ENCODE measurements around the gene MDM2. TPM values are rescaled to one million over a fixed set of nuclear protein-coding genes. Genes with fewer than 3 reads are reported as not detected.
"Not testable (repeated sequence)": the region's sequence is repeated elsewhere in the genome, so short reads cannot be mapped to it uniquely, and the experiment has no call there.

MDM2 gene
- total RNA-seq, 1 experiment from 2014 or later, result 118 TPM

DNA sequence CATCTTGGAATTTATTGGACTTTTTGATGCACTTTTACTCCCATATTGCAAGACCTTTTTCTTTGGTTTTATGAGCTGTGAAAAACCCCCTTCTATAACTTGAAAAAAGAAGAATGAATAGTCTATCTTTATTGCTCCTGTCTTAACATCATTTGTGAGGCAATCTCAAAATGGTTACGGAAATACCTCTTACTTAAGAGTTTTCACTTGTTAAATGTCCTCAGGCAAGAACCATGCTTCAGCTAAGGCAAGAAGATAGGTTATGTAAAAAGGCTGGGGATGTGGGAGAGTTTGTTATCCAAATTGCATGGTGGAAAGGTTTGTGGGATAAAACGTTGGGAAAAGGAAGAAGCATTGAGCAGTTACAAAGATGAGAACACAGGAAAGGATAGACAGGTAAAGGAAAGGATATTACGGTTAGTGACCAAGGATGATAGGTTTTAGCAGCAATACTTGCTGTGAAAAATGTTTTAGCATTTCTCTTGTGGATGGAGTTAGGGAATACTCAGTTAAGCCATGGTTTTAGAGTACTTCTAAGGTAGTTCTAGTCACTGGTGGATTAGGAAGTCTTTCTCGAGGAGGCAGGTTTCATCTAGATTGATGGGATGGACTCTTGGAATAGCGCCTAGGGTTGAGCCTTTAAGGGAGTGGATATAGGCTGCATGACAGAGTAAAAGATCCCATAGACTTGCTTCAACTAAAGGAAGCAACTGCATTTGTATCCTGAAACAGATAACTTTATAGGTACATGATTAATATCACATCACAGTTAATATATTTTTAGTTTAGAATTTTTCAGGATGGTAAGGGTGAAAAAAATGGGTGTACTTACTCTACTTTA, 30.3 kb downstream of the MDM2 start:
- peaks cover 1% of the 10 kb centered on the region; the same call in 1 of the 2 replicates for H3K36me3 ChIP-seq (ENCODE audit: control insufficient read depth, insufficient read depth, low read length)
- no peaks in the 10 kb centered on the region for H3K27me3 Mint-ChIP-seq (ENCODE audit: insufficient read depth, unreplicated experiment)
- no peaks in the 10 kb centered on the region for H3K9me3 ChIP-seq
- no peaks in the 10 kb centered on the region for H3K27me3 ChIP-seq (replicated peaks; ENCODE audit: control insufficient read depth, insufficient read depth, low read length)
- POLR2A ChIA-PET, result no interaction called here
- no peak overlapping the region for H3K4me3 Mint-ChIP-seq (ENCODE audit: unreplicated experiment)
- H3K4me1 Mint-ChIP-seq (ENCODE audit: low read depth, unreplicated experiment), result no peaks in the 10 kb centered on the region
- H3K27ac Mint-ChIP-seq (ENCODE audit: unreplicated experiment), result no peak overlapping the region
- H3K4me3 ChIP-seq (ENCODE audit: low read depth, low read length), result no peak overlapping the region
- TF ChIP-seq, protein P1, sequence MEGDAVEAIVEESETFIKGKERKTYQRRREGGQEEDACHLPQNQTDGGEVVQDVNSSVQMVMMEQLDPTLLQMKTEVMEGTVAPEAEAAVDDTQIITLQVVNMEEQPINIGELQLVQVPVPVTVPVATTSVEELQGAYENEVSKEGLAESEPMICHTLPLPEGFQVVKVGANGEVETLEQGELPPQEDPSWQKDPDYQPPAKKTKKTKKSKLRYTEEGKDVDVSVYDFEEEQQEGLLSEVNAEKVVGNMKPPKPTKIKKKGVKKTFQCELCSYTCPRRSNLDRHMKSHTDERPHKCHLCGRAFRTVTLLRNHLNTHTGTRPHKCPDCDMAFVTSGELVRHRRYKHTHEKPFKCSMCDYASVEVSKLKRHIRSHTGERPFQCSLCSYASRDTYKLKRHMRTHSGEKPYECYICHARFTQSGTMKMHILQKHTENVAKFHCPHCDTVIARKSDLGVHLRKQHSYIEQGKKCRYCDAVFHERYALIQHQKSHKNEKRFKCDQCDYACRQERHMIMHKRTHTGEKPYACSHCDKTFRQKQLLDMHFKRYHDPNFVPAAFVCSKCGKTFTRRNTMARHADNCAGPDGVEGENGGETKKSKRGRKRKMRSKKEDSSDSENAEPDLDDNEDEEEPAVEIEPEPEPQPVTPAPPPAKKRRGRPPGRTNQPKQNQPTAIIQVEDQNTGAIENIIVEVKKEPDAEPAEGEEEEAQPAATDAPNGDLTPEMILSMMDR (IDR thresholded peaks at IDR 0.05; ENCODE audit: insufficient read depth in 1 of 2, low read depth in 1 of 2, low read length in 1 of 2, severe bottlenecking in 1 of 2, unreplicated experiment in 1 of 2), result no peak
- intact Hi-C loops (cut with micrococcal nuclease; ENCODE audit: unreplicated experiment), result no loop called here
- H3K9me3 Mint-ChIP-seq (ENCODE audit: unreplicated experiment), result no peaks in the 10 kb centered on the region
- BruUV-seq (replicated peaks), result no TSS peak
- no peaks in the 10 kb centered on the region for H3K4me1 ChIP-seq
- no peak for DNase-seq
- CTCF ChIA-PET, result no interaction called here
- H3K36me3 Mint-ChIP-seq (ENCODE audit: insufficient read depth, unreplicated experiment), result peaks cover 87% of the 10 kb centered on the region

DNA sequence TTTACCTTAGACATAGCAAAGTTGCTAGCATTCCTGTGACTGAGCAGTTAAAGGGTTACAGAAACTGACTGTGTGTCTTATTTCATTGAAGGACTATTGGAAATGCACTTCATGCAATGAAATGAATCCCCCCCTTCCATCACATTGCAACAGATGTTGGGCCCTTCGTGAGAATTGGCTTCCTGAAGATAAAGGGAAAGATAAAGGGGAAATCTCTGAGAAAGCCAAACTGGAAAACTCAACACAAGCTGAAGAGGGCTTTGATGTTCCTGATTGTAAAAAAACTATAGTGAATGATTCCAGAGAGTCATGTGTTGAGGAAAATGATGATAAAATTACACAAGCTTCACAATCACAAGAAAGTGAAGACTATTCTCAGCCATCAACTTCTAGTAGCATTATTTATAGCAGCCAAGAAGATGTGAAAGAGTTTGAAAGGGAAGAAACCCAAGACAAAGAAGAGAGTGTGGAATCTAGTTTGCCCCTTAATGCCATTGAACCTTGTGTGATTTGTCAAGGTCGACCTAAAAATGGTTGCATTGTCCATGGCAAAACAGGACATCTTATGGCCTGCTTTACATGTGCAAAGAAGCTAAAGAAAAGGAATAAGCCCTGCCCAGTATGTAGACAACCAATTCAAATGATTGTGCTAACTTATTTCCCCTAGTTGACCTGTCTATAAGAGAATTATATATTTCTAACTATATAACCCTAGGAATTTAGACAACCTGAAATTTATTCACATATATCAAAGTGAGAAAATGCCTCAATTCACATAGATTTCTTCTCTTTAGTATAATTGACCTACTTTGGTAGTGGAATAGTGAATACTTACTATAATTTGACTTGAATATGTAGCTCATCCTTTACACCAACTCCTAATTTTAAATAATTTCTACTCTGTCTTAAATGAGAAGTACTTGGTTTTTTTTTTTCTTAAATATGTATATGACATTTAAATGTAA, 31.5 kb downstream of the MDM2 start:
- DNase-seq, result no peak
- CTCF ChIA-PET, result interaction anchor here (0.5 to 0.6 kb wide), 2 partner anchors 92 to 317 kb away, joined by 5 read pairs; no protein-coding TSS in a partner anchor
- Histone ChIP-seq H3K4me1 (no peaks in the 10 kb centered on the region), H3K4me3 (ENCODE audit: low read depth, low read length) (no peak overlapping the region), H3K36me3 (ENCODE audit: control insufficient read depth, insufficient read depth, low read length) (peaks cover 4% of the 10 kb centered on the region), H3K9me3 (no peaks in the 10 kb centered on the region), H3K27me3 (replicated peaks; ENCODE audit: control insufficient read depth, insufficient read depth, low read length) (no peaks in the 10 kb centered on the region)
- H3K27me3 Mint-ChIP-seq (ENCODE audit: insufficient read depth, unreplicated experiment), result no peaks in the 10 kb centered on the region
- no peaks in the 10 kb centered on the region for H3K4me1 Mint-ChIP-seq (ENCODE audit: low read depth, unreplicated experiment)
- H3K36me3 Mint-ChIP-seq (ENCODE audit: insufficient read depth, unreplicated experiment), result peaks cover 76% of the 10 kb centered on the region
- TSS peak; percentile 15 for BruUV-seq (replicated peaks)
- TF ChIP-seq, protein P1 (IDR thresholded peaks at IDR 0.05; ENCODE audit: insufficient read depth in 1 of 2, low read depth in 1 of 2, low read length in 1 of 2, severe bottlenecking in 1 of 2, unreplicated experiment in 1 of 2), result no peak
- no peak overlapping the region for H3K4me3 Mint-ChIP-seq (ENCODE audit: unreplicated experiment)
- H3K27ac Mint-ChIP-seq (ENCODE audit: unreplicated experiment), result no peak overlapping the region
- POLR2A ChIA-PET, result no interaction called here
- intact Hi-C loops (cut with micrococcal nuclease; ENCODE audit: unreplicated experiment), result no loop called here
- no peaks in the 10 kb centered on the region for H3K9me3 Mint-ChIP-seq (ENCODE audit: unreplicated experiment)

DNA sequence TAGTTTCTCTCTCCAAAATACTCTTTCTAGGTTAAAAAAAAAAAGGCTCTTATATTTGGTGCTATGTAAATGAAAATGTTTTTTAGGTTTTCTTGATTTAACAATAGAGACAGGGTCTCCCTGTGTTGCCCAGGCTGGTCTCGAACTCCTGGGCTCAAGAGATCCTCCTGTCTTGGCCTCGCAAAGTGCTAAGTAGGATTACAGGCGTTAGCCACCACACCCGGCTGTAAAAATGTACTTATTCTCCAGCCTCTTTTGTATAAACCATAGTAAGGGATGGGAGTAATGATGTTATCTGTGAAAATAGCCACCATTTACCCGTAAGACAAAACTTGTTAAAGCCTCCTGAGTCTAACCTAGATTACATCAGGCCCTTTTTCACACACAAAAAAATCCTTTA, 33.2 kb downstream of the MDM2 start:
- H3K27me3 ChIP-seq (replicated peaks; ENCODE audit: control insufficient read depth, insufficient read depth, low read length); H3K27ac Mint-ChIP-seq (ENCODE audit: unreplicated experiment); DNase-seq; H3K4me3 Mint-ChIP-seq (ENCODE audit: unreplicated experiment); BruUV-seq (replicated peaks); H3K4me3 ChIP-seq (ENCODE audit: low read depth, low read length); H3K9me3 ChIP-seq; H3K4me1 ChIP-seq; H3K27me3 Mint-ChIP-seq (ENCODE audit: insufficient read depth, unreplicated experiment); H3K9me3 Mint-ChIP-seq (ENCODE audit: unreplicated experiment); H3K36me3 ChIP-seq (ENCODE audit: control insufficient read depth, insufficient read depth, low read length); POLR2A ChIA-PET; H3K4me1 Mint-ChIP-seq (ENCODE audit: low read depth, unreplicated experiment); CTCF ChIA-PET; intact Hi-C loops (cut with micrococcal nuclease; ENCODE audit: unreplicated experiment): not testable (repeated sequence)
- peaks cover 60% of the 10 kb centered on the region for H3K36me3 Mint-ChIP-seq (ENCODE audit: insufficient read depth, unreplicated experiment)

All from Caco-2 (cell line).